Measurements from ENCODE around the gene ZNF407.

DNA sequence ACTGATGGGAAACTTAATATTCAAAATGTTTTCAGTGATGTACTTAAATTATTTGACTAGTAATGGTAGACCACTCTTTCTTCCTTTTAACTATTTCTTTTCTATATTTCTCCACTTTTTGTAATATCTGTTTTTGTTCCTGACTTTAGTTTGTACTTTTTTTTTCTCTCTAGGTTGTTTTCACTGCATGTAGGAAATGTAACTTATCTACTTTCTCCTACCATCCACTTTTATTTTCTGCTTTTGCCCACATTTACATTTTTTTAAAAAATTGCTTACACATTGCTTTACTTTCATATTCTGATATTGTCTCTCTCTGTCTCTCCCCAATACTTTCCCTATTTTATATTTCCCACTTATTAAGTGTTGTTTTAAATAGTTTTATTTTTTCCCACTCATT, 47.0 kb downstream of the ZNF407 start:
- TF ChIP-seq CTCF (IDR thresholded peaks at IDR 0.05) (no peak), EZH2 (IDR thresholded peaks at IDR 0.05) (no peak)

Data from neural progenitor cell (in vitro differentiated cells).